Effector CD4-positive, alpha-beta T cell (primary cell): ENCODE measurements around the gene KLF4.

Experiments used
- DNase-seq: peaks from one replicate; pipeline ENCODE4 v3.0.0-alpha.2; 2020

KLF4 gene

GRCh38 chr9:107447834-107448233 is 41.7 kb downstream of the KLF4 start:
- DNase-seq: no peak

- no peak for DNase-seq
These were observed 42.5 kb downstream of the KLF4 start for GRCh38 chr9:107447081-107447480.

DNA sequence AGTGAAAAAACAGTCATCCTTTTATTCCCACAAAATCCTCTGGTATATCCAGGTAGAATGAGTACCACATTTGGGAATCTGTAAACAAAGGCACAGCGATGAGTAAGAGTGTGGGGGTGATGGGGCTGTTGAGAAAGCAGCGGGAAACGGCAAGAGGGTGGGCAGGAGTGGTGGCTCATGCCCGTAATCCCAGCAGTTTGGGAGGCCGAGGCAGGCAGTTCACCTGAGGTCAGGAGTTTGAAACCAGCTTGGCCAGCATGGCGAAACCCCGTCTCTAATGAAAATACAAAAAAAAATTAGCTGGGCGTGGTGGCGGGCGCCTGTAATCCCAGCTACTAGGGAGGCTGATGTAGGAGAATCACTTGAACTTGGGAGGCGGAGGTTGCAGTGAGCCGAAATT is 43.1 kb downstream of the KLF4 start:
- no peak for DNase-seq

DNA sequence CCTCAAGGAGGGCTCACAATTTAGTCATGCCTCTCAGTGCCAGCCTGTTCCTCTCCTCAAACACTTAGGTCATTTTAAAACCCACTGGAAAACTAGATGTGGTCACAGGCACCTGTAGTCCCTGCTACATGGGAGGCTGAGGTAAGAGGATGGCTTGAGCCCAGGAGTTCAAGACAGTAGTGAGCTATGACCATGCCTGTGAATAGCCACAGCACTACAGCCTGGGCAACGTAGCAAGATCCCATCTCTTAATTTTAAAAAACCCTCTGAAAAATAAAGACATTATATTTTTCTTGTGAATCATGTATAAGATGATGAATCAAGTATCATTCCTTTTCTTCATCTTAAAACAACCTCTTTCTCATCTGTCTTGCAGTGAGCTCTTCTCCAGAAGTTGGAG is 45.8 kb downstream of the KLF4 start:
- no peak for DNase-seq

- DNase-seq: no peak
These were observed 49.5 kb downstream of the KLF4 start for GRCh38 chr9:107439991-107440456.

- DNase-seq: no peak
These were observed 51.1 kb downstream of the KLF4 start for GRCh38 chr9:107438211-107439031.

GRCh38 chr9:107437716-107438115 is 51.9 kb downstream of the KLF4 start:
- DNase-seq: no peak

DNA sequence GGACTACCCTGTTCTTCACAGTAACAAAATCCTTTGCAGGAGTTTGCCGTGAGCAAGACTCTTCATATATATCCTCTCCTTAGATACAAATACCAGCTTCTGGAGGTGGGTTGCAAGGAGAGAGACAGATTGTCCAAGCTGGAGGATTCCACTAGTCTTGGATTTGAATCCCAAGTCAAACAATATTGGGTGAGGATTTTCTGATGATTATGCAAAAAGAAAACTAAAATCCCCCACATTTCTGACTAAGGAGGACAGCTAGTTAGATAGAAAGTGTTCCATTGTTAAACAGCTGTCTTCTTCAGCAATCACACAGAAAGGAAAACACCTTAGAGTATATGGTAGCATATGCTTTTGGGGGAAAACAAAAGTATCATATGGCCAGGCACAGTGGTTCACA is 54.2 kb downstream of the KLF4 start:
- DNase-seq: no peak
